Measurements from ENCODE around the gene CD93.
A peak's percentile ranks its signal among the peaks of the same experiment; 100 is the strongest.

CD93 gene

GRCh38 chr20:23060629-23061028 lies 25.5 kb downstream of the CD93 start:
- no peak for DNase-seq

GRCh38 chr20:23059846-23060245 lies 26.3 kb downstream of the CD93 start:
- DNase-seq: peak in 3 of 4 experiments; percentile 44 to 68 (median 50)

- no peak for DNase-seq
These were observed 27.1 kb downstream of the CD93 start for GRCh38 chr20:23059001-23059400.

- DNase-seq: no peak
These were observed 27.9 kb downstream of the CD93 start for GRCh38 chr20:23058240-23058639.

- no peak for DNase-seq
These were observed 33.2 kb downstream of the CD93 start for GRCh38 chr20:23052904-23053303.

- DNase-seq: peak; percentile 94 to 96 (median 96)
These were observed 35.1 kb downstream of the CD93 start for GRCh38 chr20:23050847-23051627.

GRCh38 chr20:23050076-23050838 lies 35.9 kb downstream of the CD93 start:
- DNase-seq: peak; percentile 37 to 77 (median 63)

- DNase-seq: peak; percentile 90 to 94 (median 94)
These were observed 36.7 kb downstream of the CD93 start, which contains the start of gene THBD for GRCh38 chr20:23049201-23050075. Gene THBD, minus strand, starts transcription at chr20:23049672. Its CDS starts 168 bp downstream, at chr20:23049504.

GRCh38 chr20:23048283-23049200 lies 37.6 kb downstream of the CD93 start:
- peak; percentile 79 to 91 (median 86) for DNase-seq

- peak in 2 of 4 experiments; percentile 47 to 50 for DNase-seq
These were observed 38.3 kb downstream of the CD93 start for GRCh38 chr20:23047738-23048214.

GRCh38 chr20:23047001-23047737 lies 39.0 kb downstream of the CD93 start:
- DNase-seq: no peak

GRCh38 chr20:23046431-23046830 lies 39.7 kb downstream of the CD93 start:
- no peak for DNase-seq

- DNase-seq: no peak
These were observed 42.7 kb downstream of the CD93 start for GRCh38 chr20:23043376-23043775.

GRCh38 chr20:23042270-23042669 lies 43.9 kb downstream of the CD93 start:
- no peak for DNase-seq

GRCh38 chr20:23039885-23040508 lies 46.1 kb downstream of the CD93 start:
- no peak for DNase-seq

- no peak for DNase-seq
These were observed 46.8 kb downstream of the CD93 start for GRCh38 chr20:23039136-23039875.

- no peak for DNase-seq
These were observed 49.1 kb downstream of the CD93 start for GRCh38 chr20:23037017-23037481.

GRCh38 chr20:23036371-23036770 lies 49.8 kb downstream of the CD93 start:
- DNase-seq: no peak

GRCh38 chr20:23035731-23036130 lies 50.4 kb downstream of the CD93 start:
- no peak for DNase-seq

Data from suppressor macrophage (primary cell).